Mesendoderm (in vitro differentiated cells): ENCODE data around the gene RAB11FIP3.

ENCODE experiments used
- DNase-seq: peaks from one replicate; pipeline ENCODE4 v3.0.0; 2013
- H2AK5ac ChIP-seq: 2 replicates; pipeline ENCODE4 v1.6.1; 2013; ENCODE audit warnings: low read length, inconsistent platforms
- H2BK120ac ChIP-seq: 2 replicates; pipeline ENCODE4 v1.6.1; 2013; ENCODE audit warnings: low read depth, mild to moderate bottlenecking, low read length, moderate library complexity, mixed read lengths
- H2BK15ac ChIP-seq: replicated peaks from 2 replicates; pipeline ENCODE4 v1.6.1; 2013; ENCODE audit warnings: low read depth, mild to moderate bottlenecking, moderate library complexity
- H2BK5ac ChIP-seq: 2 replicates; pipeline ENCODE4 v1.6.1; 2013; ENCODE audit warnings: low read length, inconsistent platforms
- H3K18ac ChIP-seq: 2 replicates; pipeline ENCODE4 v1.6.1; 2013; ENCODE audit warnings: mild to moderate bottlenecking, low read length, mixed read lengths
- H3K23ac ChIP-seq: one replicate; pipeline ENCODE4 v1.6.1; 2013; ENCODE audit warnings: low read length
- H3K27ac ChIP-seq: 2 replicates; pipeline ENCODE4 v1.5.1; 2013; ENCODE audit warnings: low read depth, mild to moderate bottlenecking, inconsistent platforms, low read length, moderate library complexity
- H3K27me3 ChIP-seq: 2 replicates; pipeline ENCODE4 v1.6.1; 2013; ENCODE audit warnings: low read length, control low read depth, mild to moderate bottlenecking, inconsistent platforms; ENCODE audit not compliant: insufficient read depth, poor library complexity
- H3K36me3 ChIP-seq: 2 replicates; pipeline ENCODE4 v1.6.1; 2013; ENCODE audit warnings: low read length, inconsistent platforms; ENCODE audit not compliant: control insufficient read depth, insufficient read depth
- H3K4ac ChIP-seq: one replicate; pipeline ENCODE4 v1.6.1; 2013; ENCODE audit warnings: low read depth, mild to moderate bottlenecking, low read length, moderate library complexity
- H3K4me1 ChIP-seq: 2 replicates; pipeline ENCODE4 v1.6.1; 2013; ENCODE audit warnings: low read depth, low read length, inconsistent platforms; ENCODE audit not compliant: control insufficient read depth
- H3K4me2 ChIP-seq: 2 replicates; pipeline ENCODE4 v1.6.1; 2013; ENCODE audit warnings: low read length
- H3K4me3 ChIP-seq: 2 replicates; pipeline ENCODE4 v1.5.1; 2013; ENCODE audit warnings: mild to moderate bottlenecking, low read length
- H3K56ac ChIP-seq: one replicate; pipeline ENCODE4 v1.6.1; 2013; ENCODE audit warnings: low read length
- H3K79me1 ChIP-seq: 2 replicates; pipeline ENCODE4 v1.6.1; 2013; ENCODE audit warnings: low read length, inconsistent platforms
- H3K79me2 ChIP-seq: 2 replicates; pipeline ENCODE4 v1.6.1; 2013; ENCODE audit warnings: mild to moderate bottlenecking, low read length; ENCODE audit not compliant: control insufficient read depth, insufficient read depth
- H3K9ac ChIP-seq: 2 replicates; pipeline ENCODE4 v1.6.1; 2013; ENCODE audit warnings: low read length, inconsistent platforms
- H4K5ac ChIP-seq: one replicate; pipeline ENCODE4 v1.6.1; 2013; ENCODE audit warnings: low read length
- H4K8ac ChIP-seq: one replicate; pipeline ENCODE4 v1.6.1; 2013; ENCODE audit warnings: low read depth, mild to moderate bottlenecking, control low read depth, low read length, moderate library complexity
- WGBS: extraction: QIAGEN DNeasy Blood & Tissue Kit; methylation state at CpG from one replicate; pipeline ENCODE4 v1.1.7; 2013; ENCODE audit warnings: low lambda C conversion rate, missing lambda C conversion rate; ENCODE audit not compliant: insufficient coverage; ENCODE audit errors: extremely low coverage; 5-methylcytosine and 5-hydroxymethylcytosine counted together

RAB11FIP3 gene

DNA sequence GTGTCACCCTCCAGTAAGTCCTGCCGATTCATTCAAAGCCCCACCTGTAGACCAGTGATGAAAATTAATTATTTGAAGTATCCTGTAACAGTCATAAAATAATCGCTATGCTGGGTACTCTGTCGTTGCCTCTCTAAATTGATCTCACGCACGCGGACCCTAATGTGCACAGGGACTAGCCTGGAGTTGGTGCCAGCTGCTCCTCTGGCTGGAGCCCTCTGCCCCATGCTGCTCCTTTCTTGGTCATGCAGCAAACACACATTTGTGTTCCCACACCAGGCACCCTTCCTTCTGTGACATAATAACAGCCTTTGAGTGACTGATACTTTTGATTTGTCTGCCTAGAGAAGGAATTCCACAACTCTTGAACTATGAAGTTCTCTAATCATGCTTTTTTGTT is 16.0 kb downstream of the RAB11FIP3 start:
- no peak overlapping the region for H3K9ac ChIP-seq
- no peak overlapping the region for H3K4ac ChIP-seq
- H2BK120ac ChIP-seq: no peak overlapping the region
- no peak overlapping the region for H4K5ac ChIP-seq
- H3K27me3 ChIP-seq: no peaks in the 10 kb centered on the region
- no peaks in the 10 kb centered on the region for H3K36me3 ChIP-seq
- H3K56ac ChIP-seq: no peak overlapping the region
- H2AK5ac ChIP-seq: no peak overlapping the region
- no peak overlapping the region for H4K8ac ChIP-seq
- H3K4me1 ChIP-seq: no peaks in the 10 kb centered on the region
- no peak for DNase-seq
- H3K4me3 ChIP-seq: no peak overlapping the region
- WGBS: no CpG with 5 or more reads among the region's 6 CpGs
- H2BK5ac ChIP-seq: no peak overlapping the region
- H3K23ac ChIP-seq: no peak overlapping the region
- no peak overlapping the region for H3K4me2 ChIP-seq
- H3K18ac ChIP-seq: no peak overlapping the region
- H3K79me2 ChIP-seq: peaks cover 9% of the 10 kb centered on the region
- H3K79me1 ChIP-seq: peaks cover 16% of the 10 kb centered on the region
- no peak overlapping the region for H3K27ac ChIP-seq
- H2BK15ac ChIP-seq: no peak overlapping the region

DNA sequence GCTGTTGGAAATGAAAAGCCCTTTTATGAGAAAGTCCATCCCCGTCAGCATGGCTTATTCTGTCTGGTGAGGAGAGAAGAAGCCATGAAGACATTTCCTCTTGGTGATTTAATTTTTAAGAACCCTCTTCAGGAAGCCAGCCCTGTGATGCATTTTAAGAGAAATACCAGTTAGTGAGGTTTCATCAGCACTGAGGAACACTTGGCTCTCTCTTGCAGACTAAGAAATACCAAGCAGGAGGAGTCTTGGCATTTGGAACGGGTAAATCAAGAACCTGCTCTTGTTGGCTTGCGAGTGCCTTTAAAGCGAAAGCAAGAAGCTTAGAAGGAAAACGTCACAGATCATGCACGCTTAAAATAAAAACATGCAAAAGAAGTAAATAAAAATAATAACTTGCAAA is 17.5 kb downstream of the RAB11FIP3 start:
- WGBS: no CpG with 5 or more reads among the region's 6 CpGs
- Histone ChIP-seq H4K5ac (no peak overlapping the region), H4K8ac (no peak overlapping the region), H3K79me1 (peaks cover 16% of the 10 kb centered on the region), H2BK5ac (no peak overlapping the region), H3K4me3 (no peak overlapping the region), H3K27me3 (no peaks in the 10 kb centered on the region), H3K18ac (no peak overlapping the region), H3K9ac (no peak overlapping the region), H3K27ac (no peak overlapping the region), H3K4me1 (no peaks in the 10 kb centered on the region), H2BK15ac (no peak overlapping the region), H3K4ac (no peak overlapping the region), H3K79me2 (peaks cover 9% of the 10 kb centered on the region), H2AK5ac (no peak overlapping the region), H3K56ac (no peak overlapping the region), H2BK120ac (no peak overlapping the region), H3K4me2 (no peak overlapping the region), H3K36me3 (no peaks in the 10 kb centered on the region), H3K23ac (no peak overlapping the region)
- no peak for DNase-seq

DNA sequence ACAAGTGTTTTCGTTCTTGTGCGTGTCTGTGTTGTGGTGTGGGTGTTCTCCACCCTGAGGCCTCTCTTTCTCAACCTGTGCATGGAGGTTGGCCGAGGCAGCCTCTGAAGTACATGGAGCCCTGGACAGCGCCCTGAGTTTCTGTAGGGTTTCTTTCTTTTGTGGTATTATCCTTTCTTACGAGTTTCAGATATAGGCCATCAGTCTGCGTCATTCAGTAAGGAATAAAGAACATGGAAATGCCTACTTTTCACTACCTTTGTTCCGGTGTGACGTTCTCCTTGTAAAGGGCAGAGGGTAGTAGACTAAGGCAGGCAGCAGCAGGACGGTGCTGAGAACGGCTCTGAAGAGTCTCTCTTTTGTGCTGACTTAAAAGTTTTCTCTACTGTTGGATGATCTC is 18.6 kb downstream of the RAB11FIP3 start:
- no CpG with 5 or more reads among the region's 10 CpGs for WGBS
- no peak overlapping the region for H3K27ac ChIP-seq

GRCh38 chr16:445566-445965 is 20.1 kb downstream of the RAB11FIP3 start:
- no peak overlapping the region for H3K23ac ChIP-seq
- no peak overlapping the region for H3K4me3 ChIP-seq
- H3K79me1 ChIP-seq: peaks cover 16% of the 10 kb centered on the region
- H3K9ac ChIP-seq: no peak overlapping the region
- H3K4ac ChIP-seq: no peak overlapping the region
- no peak overlapping the region for H2BK5ac ChIP-seq
- H2BK15ac ChIP-seq: no peak overlapping the region
- no peak overlapping the region for H3K56ac ChIP-seq
- no peak overlapping the region for H4K8ac ChIP-seq
- H2AK5ac ChIP-seq: no peak overlapping the region
- DNase-seq: no peak
- H3K27me3 ChIP-seq: no peaks in the 10 kb centered on the region
- H3K18ac ChIP-seq: no peak overlapping the region
- no peak overlapping the region for H3K27ac ChIP-seq
- no peak overlapping the region for H2BK120ac ChIP-seq
- H3K4me2 ChIP-seq: no peak overlapping the region
- no CpG with 5 or more reads among the region's 4 CpGs for WGBS
- no peaks in the 10 kb centered on the region for H3K36me3 ChIP-seq
- no peak overlapping the region for H4K5ac ChIP-seq
- H3K79me2 ChIP-seq: peaks cover 9% of the 10 kb centered on the region
- no peaks in the 10 kb centered on the region for H3K4me1 ChIP-seq

More for the DNA sequence above, 18.6 kb downstream of the RAB11FIP3 start:
- Histone ChIP-seq H3K9ac (no peak overlapping the region), H3K4me1 (no peaks in the 10 kb centered on the region), H3K23ac (no peak overlapping the region), H3K56ac (peak overlapping the region; percentile 15), H4K8ac (no peak overlapping the region), H3K27me3 (no peaks in the 10 kb centered on the region), H3K4me3 (no peak overlapping the region), H2BK120ac (no peak overlapping the region), H3K18ac (no peak overlapping the region), H3K36me3 (no peaks in the 10 kb centered on the region), H3K79me2 (peaks cover 9% of the 10 kb centered on the region), H3K4ac (no peak overlapping the region), H2AK5ac (no peak overlapping the region), H2BK5ac (no peak overlapping the region), H3K4me2 (no peak overlapping the region), H2BK15ac (no peak overlapping the region), H4K5ac (no peak overlapping the region), H3K79me1 (peaks cover 18% of the 10 kb centered on the region)
- no peak for DNase-seq

GRCh38 chr16:450385-450784 is 24.9 kb downstream of the RAB11FIP3 start:
- peaks cover 3% of the 10 kb centered on the region for H3K79me2 ChIP-seq
- no peak for DNase-seq
- H3K27me3 ChIP-seq: no peaks in the 10 kb centered on the region
- H3K56ac ChIP-seq: no peak overlapping the region
- no peak overlapping the region for H2BK5ac ChIP-seq
- no peak overlapping the region for H3K9ac ChIP-seq
- no peak overlapping the region for H3K4me3 ChIP-seq
- H4K8ac ChIP-seq: no peak overlapping the region
- H2BK120ac ChIP-seq: no peak overlapping the region
- H3K23ac ChIP-seq: no peak overlapping the region
- no peak overlapping the region for H4K5ac ChIP-seq
- no peak overlapping the region for H3K18ac ChIP-seq
- H3K79me1 ChIP-seq: peaks cover 12% of the 10 kb centered on the region
- no peaks in the 10 kb centered on the region for H3K36me3 ChIP-seq
- H3K4ac ChIP-seq: no peak overlapping the region
- no peaks in the 10 kb centered on the region for H3K4me1 ChIP-seq
- no peak overlapping the region for H3K27ac ChIP-seq
- no peak overlapping the region for H3K4me2 ChIP-seq
- WGBS: no CpG with 5 or more reads among the region's 8 CpGs
- H2AK5ac ChIP-seq: no peak overlapping the region
- no peak overlapping the region for H2BK15ac ChIP-seq

DNA sequence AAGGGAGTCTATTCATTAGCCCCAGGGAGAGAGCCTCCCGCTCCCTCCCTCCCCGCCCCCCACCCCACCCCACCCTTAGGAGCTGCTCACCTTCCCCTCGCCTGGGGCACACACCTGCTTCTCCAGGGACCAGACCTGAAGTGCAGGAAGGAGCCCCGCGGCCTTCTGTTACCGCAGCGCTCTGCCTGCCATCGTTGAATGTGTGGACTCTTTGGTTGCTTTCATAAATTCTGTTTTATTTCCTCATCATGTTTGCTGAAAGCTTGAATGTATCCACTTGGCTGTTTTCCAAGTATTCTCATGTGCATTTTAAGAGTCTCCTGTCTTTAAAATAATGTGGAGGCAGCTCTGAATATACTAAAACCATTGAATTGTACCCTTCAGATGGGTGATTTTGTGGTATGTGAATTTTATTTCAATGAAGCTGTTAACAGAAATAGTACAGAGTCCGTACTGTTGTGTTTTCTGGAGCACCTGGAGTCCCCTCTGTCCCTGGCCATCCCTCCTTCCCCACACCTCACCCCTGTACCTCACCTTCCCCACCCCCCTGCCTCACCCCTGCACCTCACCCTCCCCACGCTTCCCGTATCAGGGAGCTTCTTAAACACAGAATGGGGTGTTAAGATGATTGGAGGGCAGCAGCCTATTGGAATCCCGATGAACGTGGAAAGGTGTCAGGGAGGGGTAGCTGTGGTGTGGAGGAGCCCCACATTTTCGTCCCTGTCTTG is 25.5 kb downstream of the RAB11FIP3 start:
- Histone ChIP-seq H3K36me3 (no peaks in the 10 kb centered on the region), H3K4me3 (no peak overlapping the region), H3K79me2 (no peaks in the 10 kb centered on the region), H2BK120ac (no peak overlapping the region), H2BK5ac (no peak overlapping the region), H3K4ac (no peak overlapping the region), H3K4me1 (no peaks in the 10 kb centered on the region), H3K79me1 (peaks cover 9% of the 10 kb centered on the region), H4K8ac (no peak overlapping the region), H4K5ac (no peak overlapping the region), H2AK5ac (no peak overlapping the region), H3K23ac (no peak overlapping the region), H3K56ac (no peak overlapping the region), H3K27ac (no peak overlapping the region), H3K4me2 (no peak overlapping the region), H3K27me3 (no peaks in the 10 kb centered on the region), H3K18ac (no peak overlapping the region), H2BK15ac (no peak overlapping the region), H3K9ac (no peak overlapping the region)
- DNase-seq: no peak
- WGBS: no CpG with 5 or more reads among the region's 14 CpGs
